OCI-M2 (cell line): ENCODE data around the gene GPANK1.

ENCODE experiments used
- DNase-seq: peaks from one replicate; lab custom pipeline; 2025; ENCODE audit not compliant: unreplicated experiment; lab: John Stamatoyannopoulos, UW

The GPANK1 gene

DNA sequence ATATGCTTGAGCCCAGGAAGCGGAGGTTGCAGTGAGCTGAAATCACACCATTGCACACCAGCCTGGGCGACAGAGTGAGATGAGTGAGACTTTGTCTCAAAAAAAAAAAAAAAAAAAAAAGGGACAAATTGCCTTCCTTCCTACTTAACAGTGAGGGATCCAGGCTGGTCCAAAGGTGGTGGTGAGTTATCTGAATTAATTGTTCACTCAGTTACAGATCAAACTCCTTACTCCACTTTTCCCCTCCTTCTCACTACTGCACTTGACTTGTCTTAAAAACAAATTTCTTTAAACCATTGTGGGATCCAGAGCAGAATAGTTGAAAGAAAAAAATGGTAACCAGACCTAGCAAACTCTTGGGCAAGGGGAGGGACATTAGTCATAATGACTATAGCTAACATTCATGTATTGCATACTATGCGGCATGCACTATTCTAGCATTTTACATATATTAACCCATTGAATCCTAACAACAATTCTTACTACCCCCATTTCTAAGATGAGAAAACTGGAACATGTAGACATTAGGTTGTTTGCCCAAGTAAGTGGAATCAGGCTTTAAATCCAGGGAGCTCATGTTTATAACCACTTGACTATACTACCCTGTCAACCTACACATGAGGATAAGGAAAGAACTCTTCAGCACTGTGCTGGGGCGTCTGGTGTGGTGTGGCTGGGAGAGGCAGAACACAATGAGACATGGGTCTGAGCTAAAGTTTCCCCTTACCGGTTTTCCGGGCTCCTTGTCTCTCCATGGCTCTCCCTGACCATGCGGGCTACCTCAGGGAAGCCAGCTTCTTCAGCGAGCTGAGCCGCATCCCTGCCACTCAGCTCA lies 1.5 kb downstream of the GPANK1 start:
- DNase-seq, result no peak

DNA sequence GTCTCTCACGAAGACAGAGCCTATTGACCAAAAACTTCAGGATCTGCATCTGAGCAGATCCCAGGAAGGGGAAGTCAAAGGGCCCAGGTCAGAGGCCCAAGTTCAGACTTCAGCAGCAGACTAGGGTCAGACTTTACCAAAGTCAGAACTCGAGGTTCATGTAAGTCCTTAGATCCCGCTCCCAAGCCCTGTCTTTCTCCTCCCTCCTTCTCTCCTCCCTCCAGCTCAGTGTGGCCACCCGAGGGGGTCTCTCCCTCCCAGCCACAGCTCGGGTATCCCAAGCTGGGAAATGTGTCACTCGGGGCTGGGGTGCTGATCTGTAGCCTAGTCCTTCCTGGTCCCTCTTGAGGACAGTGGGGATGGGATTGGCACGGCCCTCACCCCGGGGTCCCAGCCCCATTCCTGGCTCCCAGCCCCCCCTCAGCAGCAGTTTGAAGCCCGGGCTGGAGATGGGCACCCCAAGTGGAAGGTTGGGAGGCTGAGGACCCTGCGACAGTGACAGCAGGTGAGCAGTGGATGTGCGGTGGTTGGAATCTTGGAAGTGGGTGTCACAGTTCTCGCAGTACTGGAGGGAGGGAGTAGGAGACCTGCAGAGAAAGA lies 2.6 kb downstream of the GPANK1 start:
- no peak for DNase-seq

DNA sequence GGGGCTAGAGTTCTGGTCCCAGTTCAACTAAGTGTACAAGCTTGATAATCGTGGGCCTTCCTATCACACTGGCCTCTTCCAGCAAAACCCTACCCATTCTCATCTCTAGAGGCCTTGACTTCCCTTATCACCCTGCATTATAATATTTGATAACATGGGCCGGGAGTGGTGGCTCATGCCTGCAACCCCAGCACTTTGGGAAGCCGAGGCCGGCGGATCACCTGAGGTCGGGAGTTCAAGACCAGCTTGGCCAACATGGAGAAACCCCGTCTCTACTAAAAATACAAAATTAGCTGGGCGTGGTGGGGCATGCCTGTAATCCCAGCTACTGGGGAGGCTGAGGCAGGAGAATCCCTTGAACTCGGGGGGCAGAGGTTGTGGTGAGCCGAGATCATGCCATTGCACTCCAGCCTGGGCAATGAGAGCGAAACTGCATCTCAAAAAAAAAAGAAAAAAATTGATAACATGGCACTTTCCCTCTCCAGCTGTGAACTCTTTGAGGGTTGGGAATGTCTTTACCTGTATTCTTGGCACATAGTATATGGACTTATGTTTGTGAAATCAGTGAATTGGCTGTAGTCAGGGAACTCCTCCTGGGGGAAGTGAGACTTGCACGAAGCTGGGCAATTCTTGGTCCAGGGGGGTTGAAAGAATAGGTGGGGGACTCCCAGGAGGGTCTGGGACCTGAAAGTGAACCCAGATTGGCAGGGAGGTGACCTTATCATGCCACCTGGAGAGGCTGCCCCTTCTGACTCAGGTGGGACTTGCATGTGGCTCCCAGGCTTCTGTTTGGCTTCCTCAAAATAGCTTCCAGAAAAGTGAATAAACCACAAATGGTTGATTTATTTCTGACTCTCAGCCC lies 3.3 kb downstream of the GPANK1 start:
- DNase-seq, result no peak

DNA sequence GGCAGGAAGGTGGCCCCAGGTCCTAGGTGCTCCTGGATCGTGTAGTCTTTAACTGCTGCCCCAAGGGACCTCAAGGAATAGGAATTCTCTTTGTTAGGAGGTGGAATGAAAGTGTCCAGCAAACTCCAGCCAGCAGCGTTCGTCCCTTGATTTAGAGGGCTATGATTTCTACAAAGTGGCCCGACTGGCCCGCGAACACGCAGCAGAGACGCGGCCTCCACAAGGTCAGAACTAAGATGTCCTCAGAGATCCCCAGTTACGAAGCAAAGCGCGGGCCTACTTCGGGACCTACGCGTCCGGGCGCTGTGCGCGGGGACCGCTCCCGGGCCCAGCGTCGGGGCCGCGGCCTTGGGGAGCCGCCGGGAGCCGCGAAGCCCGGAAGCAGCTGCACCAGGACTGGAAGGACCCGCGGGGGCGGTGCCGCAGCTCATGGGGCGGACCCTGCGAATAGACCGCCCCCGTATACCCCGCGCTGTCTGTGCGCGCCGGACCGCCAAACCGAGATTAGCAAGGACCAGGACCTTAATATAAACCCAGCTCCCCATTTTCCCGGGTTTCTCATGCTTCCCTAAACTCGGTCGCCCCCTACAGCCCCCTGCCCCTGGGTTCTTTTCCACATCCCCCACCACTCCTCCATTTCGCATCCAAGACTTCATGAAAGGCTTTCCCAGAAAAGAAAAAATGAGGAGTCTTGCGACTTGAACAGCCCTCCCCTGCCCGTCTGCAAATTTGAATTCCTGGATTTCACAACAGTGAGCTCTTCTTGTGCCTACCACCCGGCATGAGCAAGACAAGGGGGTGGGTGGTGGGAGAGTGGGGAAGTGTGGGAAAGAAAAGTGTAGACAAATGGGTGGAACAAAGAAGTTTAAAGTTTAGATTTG lies 4.2 kb downstream of the GPANK1 start, which contains the start of gene C6orf47:
TSS of gene C6orf47 (minus strand) at position 398 of the 881 bp plus-strand sequence. CDS start 831 bp downstream, outside the sequence.
- DNase-seq, result peak; percentile 57

DNA sequence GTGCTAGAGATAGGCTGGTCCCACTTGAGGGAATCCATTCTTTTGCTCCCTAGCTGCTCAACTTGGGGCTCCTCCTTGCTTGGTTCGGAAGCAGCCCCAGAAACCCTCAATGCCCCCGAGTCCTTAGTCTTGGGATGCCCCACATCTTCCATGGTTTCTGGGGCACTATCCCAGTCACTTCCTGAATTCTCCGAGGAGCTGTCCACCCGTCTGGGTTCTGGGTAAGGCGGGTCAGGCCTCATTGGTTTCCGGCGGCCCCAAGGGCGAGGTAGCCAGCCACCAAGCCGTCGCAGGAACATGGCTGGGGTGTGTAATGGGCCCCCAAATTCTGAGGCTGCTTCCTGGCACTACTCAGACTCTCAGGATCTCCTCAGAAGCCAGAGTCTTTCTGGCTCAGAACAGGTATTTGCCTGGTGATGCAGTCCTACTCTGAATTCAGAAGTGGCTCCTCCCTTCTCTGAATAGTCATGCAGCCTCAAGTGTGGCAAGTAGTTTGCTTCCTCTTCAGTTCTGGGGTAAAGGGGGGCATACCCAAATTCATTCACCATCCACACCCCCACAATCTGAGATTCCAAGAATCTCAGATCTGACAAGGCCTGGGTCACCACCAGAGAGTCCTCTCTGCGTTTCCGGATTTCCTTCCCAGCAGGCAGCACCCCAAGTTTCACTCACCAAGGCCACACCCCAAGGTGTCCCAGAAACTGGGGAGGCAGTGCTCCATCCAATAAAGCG lies 5.0 kb downstream of the GPANK1 start:
- DNase-seq, result no peak

DNA sequence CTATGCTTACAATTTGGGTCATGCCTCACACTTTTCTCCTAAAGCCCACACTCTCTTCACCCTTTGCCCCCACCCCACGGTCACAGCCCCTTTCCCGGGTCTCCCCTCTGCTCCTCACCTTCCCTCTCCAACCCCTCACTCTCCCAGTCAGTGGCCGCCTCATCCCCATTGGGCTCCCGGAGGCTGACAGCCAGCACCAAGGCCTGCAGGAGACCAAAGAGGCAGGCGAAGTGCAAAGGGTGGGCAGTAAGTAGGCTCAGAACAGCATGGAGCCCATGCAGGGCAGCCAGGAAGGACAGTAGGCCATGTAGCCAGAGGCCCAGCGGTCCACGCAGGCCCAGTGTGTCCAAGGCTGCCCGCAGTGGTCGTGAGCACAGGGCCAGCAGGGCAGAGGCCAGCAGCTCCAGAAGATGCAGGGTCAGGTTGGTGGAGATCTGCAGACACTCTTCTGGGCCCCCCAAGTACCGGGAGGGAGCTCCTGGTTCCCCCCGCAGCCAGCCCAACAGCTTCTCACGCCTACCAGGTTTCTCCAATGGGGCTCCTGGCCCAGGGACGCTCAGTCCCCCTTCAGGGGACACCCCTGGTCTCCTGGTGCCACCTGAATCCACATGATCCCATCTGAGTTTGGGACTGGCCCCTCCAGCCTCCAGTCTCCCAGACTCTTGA lies 5.7 kb downstream of the GPANK1 start:
- no peak for DNase-seq

DNA sequence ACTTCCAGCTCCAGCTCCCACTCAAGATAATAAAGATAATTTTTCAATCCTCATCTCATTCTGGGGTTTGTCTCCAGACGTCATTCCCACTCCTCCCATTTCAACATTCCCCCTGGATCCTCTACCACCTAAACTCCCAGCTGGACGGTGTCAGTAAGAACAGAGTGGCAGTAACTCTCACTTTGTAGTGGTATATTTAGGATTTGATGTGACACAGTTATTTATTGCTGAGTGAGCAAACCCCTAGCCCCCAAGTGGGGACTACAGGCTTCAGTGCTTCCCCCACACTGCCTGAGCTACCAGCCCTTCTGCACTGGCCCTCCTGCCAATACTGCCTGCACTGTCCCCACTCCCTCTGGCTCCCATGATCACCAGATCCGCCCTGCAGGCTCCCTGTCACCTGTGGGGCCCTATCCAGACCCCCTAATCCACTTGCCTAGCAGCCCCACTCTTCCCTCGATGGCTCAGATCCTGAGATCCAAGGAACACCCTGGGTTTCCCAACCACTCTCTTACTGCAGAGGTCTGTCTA lies 6.6 kb downstream of the GPANK1 start:
- no peak for DNase-seq

DNA sequence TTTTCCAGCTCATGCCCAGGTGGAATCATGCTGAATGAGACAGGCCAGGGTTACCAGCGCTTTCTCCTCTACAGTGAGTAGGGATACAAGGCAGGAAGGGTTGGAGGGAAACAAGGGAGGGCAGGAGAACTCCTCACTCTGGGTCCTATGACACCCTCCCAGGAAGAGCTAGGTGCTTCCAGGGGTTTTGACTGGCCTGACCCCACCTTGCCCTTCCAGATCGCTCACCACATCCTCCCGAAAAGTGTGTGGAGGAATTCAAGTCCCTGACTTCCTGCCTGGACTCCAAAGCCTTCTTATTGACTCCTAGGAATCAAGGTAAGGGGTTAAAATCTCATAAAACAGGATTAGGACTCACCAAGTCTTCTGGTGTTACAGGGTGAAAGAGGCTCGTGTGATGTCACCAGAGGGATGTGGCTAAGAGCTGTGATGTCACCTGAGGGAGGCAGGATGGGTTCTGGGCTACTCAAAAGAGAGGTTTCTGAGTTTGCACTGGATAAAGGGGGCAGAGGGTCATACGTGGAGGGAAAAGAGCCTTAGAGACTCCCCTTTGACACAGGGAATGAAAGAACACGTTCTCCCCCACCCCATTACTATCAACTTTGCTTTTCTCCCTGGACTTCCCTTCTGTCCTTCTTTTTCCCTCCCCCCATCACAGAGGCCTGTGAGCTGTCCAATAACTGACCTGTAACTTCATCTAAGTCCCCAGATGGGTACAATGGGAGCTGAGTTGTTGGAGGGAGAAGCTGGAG lies 7.2 kb downstream of the GPANK1 start:
- no peak for DNase-seq

DNA sequence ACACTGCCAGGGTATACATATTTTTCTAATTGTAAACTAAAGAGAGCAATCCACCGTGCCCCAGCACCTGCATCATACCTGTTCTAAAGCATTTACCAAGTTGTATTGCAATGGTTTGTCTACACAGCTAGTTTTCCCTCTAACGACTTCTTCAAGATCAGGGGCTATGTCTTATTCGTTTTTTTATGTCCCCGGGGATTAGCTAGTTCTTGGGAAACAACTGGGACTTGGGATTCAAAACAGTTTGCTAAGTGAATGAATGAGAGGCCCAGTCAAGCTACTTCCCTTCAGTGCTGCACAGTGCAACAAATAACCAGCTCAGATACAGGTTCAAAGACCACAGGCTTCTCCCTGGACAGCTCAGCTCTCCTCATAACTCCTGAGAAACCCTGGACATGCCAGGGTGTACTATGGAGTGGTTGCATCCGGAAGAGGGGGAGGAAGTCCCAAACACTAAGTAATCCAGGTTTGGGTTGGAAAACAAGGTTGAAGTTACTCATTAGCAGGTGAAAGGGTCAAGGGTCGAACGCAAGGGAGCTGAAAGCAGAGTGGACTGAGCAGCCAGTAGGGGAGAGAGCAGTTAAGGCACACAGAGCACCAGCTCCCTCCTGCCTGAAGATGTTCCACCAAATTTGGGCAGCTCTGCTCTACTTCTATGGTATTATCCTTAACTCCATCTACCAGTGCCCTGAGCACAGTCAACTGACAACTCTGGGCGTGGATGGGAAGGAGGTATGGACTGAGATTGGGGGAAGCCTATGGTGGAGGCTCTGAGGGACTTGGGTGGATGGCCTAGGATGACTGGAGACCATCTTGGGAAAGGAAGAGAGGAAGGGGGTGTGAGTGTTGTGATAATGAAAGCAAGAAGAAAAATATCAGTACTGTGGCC lies 9.2 kb downstream of the GPANK1 start, which contains the start of gene APOM:
TSS of gene APOM (plus strand) at position 546 of the 889 bp plus-strand sequence. CDS start at position 619, 73 bp downstream.
- DNase-seq, result no peak

DNA sequence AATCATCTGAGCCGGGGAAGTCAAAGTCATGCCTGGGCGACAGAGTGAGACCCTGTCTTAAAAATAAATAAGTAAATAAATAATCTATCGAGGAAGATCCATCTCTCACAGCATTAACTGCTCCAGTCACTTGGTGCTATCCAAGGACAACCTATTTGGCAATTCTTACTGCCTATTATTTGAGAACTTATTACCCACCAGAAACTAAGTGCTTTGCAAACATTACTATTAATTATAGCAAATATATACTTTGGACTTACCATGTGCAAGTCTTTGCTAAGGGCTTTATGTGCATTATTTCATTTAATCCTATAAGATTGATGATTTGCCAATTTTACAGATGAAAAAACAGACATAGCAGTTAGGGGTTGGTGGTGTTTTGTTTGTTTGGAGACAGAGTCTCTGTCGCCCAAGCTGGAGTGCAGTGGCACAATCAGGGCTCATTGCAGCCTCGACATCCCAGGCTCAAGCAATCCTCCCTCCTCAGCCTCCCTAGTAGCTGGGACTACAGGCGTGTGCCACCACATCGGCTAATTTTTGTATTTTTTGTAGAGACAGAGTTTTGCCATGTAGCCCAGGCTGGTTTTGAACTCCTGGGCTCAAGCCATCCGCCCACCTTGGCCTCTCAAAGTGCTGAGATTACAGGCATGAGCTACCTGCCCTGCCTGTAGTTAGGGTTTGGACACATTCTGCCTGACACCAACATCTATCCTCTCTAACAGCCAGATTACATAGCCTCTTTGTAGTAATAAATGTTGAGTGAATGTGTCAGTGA lies 10.0 kb downstream of the GPANK1 start:
- DNase-seq, result no peak

DNA sequence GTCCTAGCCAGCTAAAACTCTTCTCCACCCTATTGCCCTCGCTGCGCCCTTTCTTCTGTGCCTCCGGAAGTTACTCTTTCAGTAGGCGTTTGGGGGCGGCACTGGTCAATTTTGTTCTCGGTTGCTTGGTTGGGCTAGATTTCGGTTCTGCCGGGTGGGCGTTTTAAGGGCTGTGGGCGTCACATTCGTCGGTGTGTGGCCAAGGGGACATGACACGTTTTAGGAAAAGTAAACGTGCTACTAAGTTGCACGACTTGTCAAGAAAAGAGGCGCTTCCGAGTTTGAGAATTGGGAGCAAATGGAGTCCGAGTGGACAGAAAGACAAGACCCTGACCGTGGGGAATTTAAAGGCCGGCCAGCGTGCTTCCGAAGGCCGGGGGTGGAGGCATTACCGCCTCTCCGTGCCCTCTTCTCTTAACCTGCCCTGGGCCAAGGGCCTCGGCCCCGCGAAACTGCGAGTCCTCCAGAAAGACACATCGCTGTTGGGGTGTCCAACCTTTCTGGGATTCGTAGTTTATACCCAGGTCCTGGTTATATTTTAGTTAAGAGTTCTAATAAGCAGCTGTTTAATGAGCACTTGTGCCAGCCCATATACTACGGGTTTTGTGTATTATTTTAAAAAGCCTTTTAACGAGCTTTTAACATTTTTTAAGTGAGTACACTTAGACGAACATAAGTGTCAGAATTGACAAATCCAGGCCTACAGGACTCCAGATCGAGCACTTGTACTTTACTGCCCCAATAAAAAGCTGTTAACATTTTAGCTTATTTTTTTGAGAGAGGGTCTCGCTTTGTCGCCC lies 11.7 kb downstream of the GPANK1 start:
- no peak for DNase-seq

DNA sequence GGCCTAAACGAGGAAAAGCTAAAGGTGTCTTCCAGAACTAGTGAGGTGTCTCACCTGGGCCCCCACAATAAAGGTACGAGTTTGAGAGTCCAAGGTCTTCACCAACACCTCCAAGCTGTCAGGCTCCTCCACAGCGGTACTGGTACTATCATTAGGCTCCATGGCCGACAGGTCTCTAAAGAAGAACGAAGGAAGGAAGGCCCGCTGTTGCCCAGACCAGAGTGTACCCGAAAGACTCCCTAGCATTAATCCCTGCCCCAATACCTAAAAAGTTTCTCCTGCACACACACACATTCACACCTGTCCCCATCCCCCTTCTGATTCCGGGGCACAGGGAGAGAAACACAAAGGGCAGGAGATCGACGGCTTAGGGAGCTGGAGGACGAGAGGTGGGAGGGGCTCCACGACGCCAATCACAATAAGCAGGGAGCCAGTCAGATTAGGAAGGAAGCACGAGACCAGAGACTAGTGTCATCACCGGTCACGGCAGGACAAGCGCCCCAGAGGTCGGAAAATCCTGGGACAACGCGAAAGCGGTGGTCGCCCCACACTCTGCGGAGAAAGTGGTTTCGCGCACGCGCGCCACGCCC lies 13.1 kb downstream of the GPANK1 start:
- no peak for DNase-seq

DNA sequence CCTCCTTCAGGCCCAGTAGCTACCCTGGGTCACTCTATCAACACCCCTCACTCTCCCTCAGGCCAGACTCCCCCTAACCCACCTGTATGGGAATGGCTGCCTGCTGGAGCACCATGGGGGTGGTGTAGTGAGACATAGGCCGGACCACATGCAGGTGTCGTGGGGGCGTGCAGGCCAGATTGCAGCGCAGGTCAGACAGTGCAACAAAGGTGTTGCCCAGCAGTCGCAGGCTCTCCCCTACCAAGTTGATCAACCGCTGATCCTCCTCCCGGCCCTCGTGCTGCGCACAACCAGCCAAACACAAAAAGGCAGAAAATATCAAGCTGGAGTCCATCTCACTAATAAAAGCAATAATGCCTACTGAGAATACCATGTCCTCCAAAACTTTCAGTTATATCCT lies 19.5 kb downstream of the GPANK1 start:
- DNase-seq, result no peak

DNA sequence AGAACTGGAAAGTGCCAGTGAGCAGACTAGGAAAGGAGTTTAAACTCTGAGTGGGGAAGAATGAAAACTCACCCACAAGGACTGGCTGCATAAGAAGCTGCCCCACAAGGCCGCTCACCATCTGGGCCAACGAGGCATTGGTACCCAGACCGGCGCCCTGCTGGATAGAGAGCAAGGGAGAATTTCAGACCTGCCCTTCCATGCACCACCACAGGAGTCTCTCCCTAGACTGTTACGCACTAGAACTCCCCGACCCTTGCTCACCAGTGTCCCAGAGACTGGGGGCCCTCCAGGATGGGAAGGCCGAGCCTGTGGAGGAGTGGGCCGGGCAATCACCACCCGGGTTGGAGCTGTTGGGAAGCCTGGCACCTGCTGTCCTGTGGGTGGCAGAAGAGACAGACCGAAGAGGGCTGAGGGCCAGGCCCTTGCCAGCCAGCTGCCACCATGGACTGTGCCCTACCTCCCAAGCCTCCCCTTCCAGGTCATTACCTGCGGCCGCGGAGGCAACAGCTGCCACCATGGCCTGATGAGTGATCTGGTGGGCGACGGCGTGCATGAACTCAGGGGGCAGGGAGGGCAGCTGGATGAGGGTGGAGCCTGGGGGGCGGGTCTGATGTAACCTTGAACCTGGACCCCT lies 20.9 kb downstream of the GPANK1 start:
- DNase-seq, result no peak
